Tibial artery (tissue), 4 donors: ENCODE measurements around the gene CACNA2D2.
A peak's percentile ranks its signal among the peaks of the same experiment; 100 is the strongest.

Source experiments
- DNase-seq, 2 donors: peaks; one replicate each; pipeline ENCODE4 v3.0.0-alpha.2; 2019
- H3K27ac ChIP-seq, 2 donors: fragments of 200-600 bp; sonication (generic) in 1 of 2; 1 replicate in 1 of 2; 2 replicates in 1 of 2; pipeline ENCODE4 v1.5.1; 2018 to 2019; ENCODE audit warnings: mild to moderate bottlenecking in 1 of 2
- H3K27me3 ChIP-seq, 2 donors: fragments of 200-600 bp; sonication (generic) in 1 of 2; one replicate each; pipeline versions ENCODE4 v1.5.1 to v1.6.0; 2016 to 2019
- H3K36me3 ChIP-seq, 3 donors: fragments of 200-600 bp; sonication (generic) in 2 of 3; one replicate each; pipeline ENCODE4 v1.5.1; 2016 to 2019; ENCODE audit warnings: mild to moderate bottlenecking in 2 of 3
- H3K4me1 ChIP-seq, 4 donors: fragments of 200-600 bp; sonication (generic) in 2 of 4; 1 replicate in 3 of 4; 2 replicates in 1 of 4; pipeline ENCODE4 v1.5.1; 2016 to 2019
- H3K4me3 ChIP-seq, 2 donors: fragments of 200-600 bp; sonication (generic) in 1 of 2; 1 replicate in 1 of 2; 2 replicates in 1 of 2; pipeline ENCODE4 v1.5.1; 2018 to 2019; ENCODE audit warnings: mild to moderate bottlenecking in 2 of 2
- H3K9me3 ChIP-seq, 3 donors: fragments of 200-600 bp; sonication (generic) in 1 of 3; one replicate each; pipeline ENCODE4 v1.5.1; 2016 to 2019
- CTCF ChIP-seq, 2 experiments: fragments of 200-600 bp in 1 of 2; fragments of 450-650 bp in 1 of 2; IDR thresholded peaks; one replicate each; pipeline ENCODE4 v1.5.1; 2017 to 2019; ENCODE audit warnings: antibody characterized with exemption in 2 of 2, mild to moderate bottlenecking in 1 of 2, moderate library complexity in 1 of 2
- intact Hi-C: fragments of 100-400 bp; cut with DNase I; formaldehyde crosslinking; loops from one replicate; pipeline ENCODE4 v1.15.0; 2023; ENCODE audit warnings: low total_unique reads

CACNA2D2 gene

GRCh38 chr3:50354850-50355249 is 148.6 kb downstream of the CACNA2D2 start:
- no peak overlapping the region for H3K27ac ChIP-seq
- no peaks in the 10 kb centered on the region for H3K27me3 ChIP-seq
- H3K36me3 ChIP-seq, result peaks cover 19 to 40% (median 38%) of the 10 kb centered on the region in 3 donors
- intact Hi-C loops, result no loop called here
- H3K4me1 ChIP-seq, result peaks cover 0 to 63% (median 52%) of the 10 kb centered on the region in 4 donors
- no peak for DNase-seq
- H3K4me3 ChIP-seq, result no peak overlapping the region
- no peak for TF ChIP-seq CTCF (IDR thresholded peaks at IDR 0.05)
- no peaks in the 10 kb centered on the region for H3K9me3 ChIP-seq

- no peak for DNase-seq
- H3K9me3 ChIP-seq, result no peaks in the 10 kb centered on the region
- no peak for TF ChIP-seq CTCF (IDR thresholded peaks at IDR 0.05)
- peaks cover 0 to 69% (median 56%) of the 10 kb centered on the region in 4 donors for H3K4me1 ChIP-seq
- no peaks in the 10 kb centered on the region for H3K27me3 ChIP-seq
- intact Hi-C loops, result no loop called here
- H3K4me3 ChIP-seq, result no peak overlapping the region
- H3K36me3 ChIP-seq, result peaks cover 19 to 40% (median 38%) of the 10 kb centered on the region in 3 donors
- H3K27ac ChIP-seq, result no peak overlapping the region
Observed at GRCh38 chr3:50354186-50354764, 149.2 kb downstream of the CACNA2D2 start.

- DNase-seq, result no peak
- H3K36me3 ChIP-seq, result peaks cover 19 to 44% (median 43%) of the 10 kb centered on the region in 3 donors
- H3K4me1 ChIP-seq, result peaks cover 0 to 71% (median 58%) of the 10 kb centered on the region in 4 donors
- no peaks in the 10 kb centered on the region for H3K9me3 ChIP-seq
- H3K27me3 ChIP-seq, result no peaks in the 10 kb centered on the region
- H3K27ac ChIP-seq, result no peak overlapping the region
- no peak for TF ChIP-seq CTCF (IDR thresholded peaks at IDR 0.05)
- H3K4me3 ChIP-seq, result no peak overlapping the region
- intact Hi-C loops, result no loop called here
Observed at GRCh38 chr3:50353245-50354004, 150.0 kb downstream of the CACNA2D2 start.

GRCh38 chr3:50352781-50353180 is 150.7 kb downstream of the CACNA2D2 start:
- no peak for DNase-seq
- Histone ChIP-seq H3K36me3 (peaks cover 19 to 49% (median 47%) of the 10 kb centered on the region in 3 donors), H3K4me3 (no peak overlapping the region), H3K9me3 (no peaks in the 10 kb centered on the region), H3K27me3 (no peaks in the 10 kb centered on the region), H3K4me1 (peaks cover 0 to 67% (median 51%) of the 10 kb centered on the region in 4 donors), H3K27ac (no peak overlapping the region)
- TF ChIP-seq CTCF (IDR thresholded peaks at IDR 0.05), result no peak
- intact Hi-C loops, result no loop called here

GRCh38 chr3:50351323-50351697 is 152.1 kb downstream of the CACNA2D2 start:
- Histone ChIP-seq H3K9me3 (no peaks in the 10 kb centered on the region), H3K27me3 (no peaks in the 10 kb centered on the region), H3K27ac (peak overlapping the region; percentile 88 to 94), H3K4me3 (peak overlapping the region; percentile 68 to 84), H3K4me1 (peaks cover 0 to 52% (median 37%) of the 10 kb centered on the region in 4 donors), H3K36me3 (peaks cover 19 to 54% (median 46%) of the 10 kb centered on the region in 3 donors)
- intact Hi-C loops, result no loop called here
- TF ChIP-seq CTCF (IDR thresholded peaks at IDR 0.05), result no peak
- DNase-seq, result no peak
